H54 (cell line): ENCODE results near the gene SUMO4.

Source experiments
- DNase-seq: peaks from one replicate; pipeline ENCODE4 v3.0.0; 2011; ENCODE audit warnings: low spot score, mixed read lengths; ENCODE audit not compliant: insufficient read length
- FAIRE-seq: peaks from 3 replicates; lab custom pipeline; 2011; peaks lifted over from hg19 to GRCh38; lab: Jason Lieb, UNC
- POLR2A ChIP-seq: IDR thresholded peaks from 2 replicates; pipeline ENCODE4 v1.6.1; 2011; ENCODE audit warnings: low read depth, mild to moderate bottlenecking, low read length

The SUMO4 gene

GRCh38 chr6:149445095-149445466 is 45.0 kb downstream of the SUMO4 start:
- no peak for TF ChIP-seq POLR2A
- DNase-seq (no peak), FAIRE-seq (no peak)

- no peak for DNase-seq
- no peak for TF ChIP-seq POLR2A
- FAIRE-seq: no peak
These were observed 45.5 kb downstream of the SUMO4 start for GRCh38 chr6:149445573-149445972.

DNA sequence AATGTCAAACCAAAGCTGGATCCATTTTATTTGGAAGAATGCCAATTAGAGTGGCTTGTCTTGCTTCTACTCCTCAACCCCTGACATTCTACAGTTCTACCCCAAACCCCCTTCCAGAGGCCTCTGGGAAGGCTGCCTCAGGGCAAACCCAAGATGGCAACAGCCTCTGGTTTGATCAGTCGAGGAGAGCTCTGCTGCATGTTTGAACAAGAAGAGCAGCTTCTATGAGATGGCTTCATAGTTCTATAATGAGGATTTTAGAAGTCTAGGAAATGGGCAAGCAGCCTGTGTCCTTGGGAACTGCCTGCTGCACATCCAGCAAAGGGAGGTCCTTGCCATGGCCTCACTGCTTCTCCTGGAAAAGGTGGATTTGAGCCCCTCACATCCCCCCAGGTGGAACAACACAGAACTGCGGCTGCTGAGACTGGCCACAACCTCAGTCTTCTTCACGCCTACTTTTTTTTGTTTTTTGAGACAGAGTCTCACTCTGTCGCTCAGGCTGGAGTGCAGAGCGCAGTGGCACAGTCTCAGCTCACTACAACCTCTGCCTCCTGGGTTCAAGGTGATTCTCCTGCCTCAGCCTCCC is 46.8 kb downstream of the SUMO4 start:
- DNase-seq (no peak), FAIRE-seq (no peak)
- TF ChIP-seq POLR2A: no peak

- DNase-seq (no peak), FAIRE-seq (no peak)
- no peak for TF ChIP-seq POLR2A
These were observed 48.9 kb downstream of the SUMO4 start for GRCh38 chr6:149448821-149449453.

- TF ChIP-seq POLR2A: no peak
- FAIRE-seq (no peak), DNase-seq (no peak)
These were observed 50.0 kb downstream of the SUMO4 start for GRCh38 chr6:149449831-149450678.
